GM12801 (cell line): ENCODE results near the gene STRA6.

Experiments used
- TF ChIP-seq, protein P1 (sequence below): IDR thresholded peaks from one replicate; pipeline ENCODE4 v1.5.1; 2011; ENCODE audit warnings: control low read depth; ENCODE audit not compliant: insufficient read length; ENCODE audit errors: extremely low read depth

Gene STRA6

GRCh38 chr15:74184582-74185091 lies 17.9 kb downstream of the STRA6 start:
- TF ChIP-seq, protein P1, sequence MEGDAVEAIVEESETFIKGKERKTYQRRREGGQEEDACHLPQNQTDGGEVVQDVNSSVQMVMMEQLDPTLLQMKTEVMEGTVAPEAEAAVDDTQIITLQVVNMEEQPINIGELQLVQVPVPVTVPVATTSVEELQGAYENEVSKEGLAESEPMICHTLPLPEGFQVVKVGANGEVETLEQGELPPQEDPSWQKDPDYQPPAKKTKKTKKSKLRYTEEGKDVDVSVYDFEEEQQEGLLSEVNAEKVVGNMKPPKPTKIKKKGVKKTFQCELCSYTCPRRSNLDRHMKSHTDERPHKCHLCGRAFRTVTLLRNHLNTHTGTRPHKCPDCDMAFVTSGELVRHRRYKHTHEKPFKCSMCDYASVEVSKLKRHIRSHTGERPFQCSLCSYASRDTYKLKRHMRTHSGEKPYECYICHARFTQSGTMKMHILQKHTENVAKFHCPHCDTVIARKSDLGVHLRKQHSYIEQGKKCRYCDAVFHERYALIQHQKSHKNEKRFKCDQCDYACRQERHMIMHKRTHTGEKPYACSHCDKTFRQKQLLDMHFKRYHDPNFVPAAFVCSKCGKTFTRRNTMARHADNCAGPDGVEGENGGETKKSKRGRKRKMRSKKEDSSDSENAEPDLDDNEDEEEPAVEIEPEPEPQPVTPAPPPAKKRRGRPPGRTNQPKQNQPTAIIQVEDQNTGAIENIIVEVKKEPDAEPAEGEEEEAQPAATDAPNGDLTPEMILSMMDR: no peak

DNA sequence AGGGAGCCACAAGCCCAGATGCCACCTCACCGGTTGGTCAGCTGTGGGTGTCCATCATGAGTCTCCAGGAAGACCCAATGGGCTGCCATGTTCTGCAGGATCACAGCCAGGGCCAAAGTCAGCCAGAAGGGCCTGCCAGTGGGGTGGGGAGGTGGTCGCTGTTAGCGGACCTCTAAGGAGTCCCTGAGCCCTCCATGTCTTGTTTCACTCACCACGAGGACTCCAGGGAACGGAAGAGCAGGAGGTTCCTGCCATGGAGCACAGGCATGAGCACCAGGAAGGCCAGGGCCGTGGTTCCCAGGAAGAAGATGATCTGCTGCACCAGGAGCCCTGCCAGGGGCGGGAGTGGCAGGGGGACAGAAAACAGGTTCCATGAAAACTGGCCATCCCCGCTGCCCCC lies 20.5 kb downstream of the STRA6 start:
- TF ChIP-seq, protein P1: no peak

- TF ChIP-seq, protein P1: no peak
Measured at GRCh38 chr15:74180881-74181602, 21.5 kb downstream of the STRA6 start.

GRCh38 chr15:74179983-74180880 lies 22.4 kb downstream of the STRA6 start:
- TF ChIP-seq, protein P1: no peak

GRCh38 chr15:74179101-74179841 lies 23.3 kb downstream of the STRA6 start:
- TF ChIP-seq, protein P1: no peak

DNA sequence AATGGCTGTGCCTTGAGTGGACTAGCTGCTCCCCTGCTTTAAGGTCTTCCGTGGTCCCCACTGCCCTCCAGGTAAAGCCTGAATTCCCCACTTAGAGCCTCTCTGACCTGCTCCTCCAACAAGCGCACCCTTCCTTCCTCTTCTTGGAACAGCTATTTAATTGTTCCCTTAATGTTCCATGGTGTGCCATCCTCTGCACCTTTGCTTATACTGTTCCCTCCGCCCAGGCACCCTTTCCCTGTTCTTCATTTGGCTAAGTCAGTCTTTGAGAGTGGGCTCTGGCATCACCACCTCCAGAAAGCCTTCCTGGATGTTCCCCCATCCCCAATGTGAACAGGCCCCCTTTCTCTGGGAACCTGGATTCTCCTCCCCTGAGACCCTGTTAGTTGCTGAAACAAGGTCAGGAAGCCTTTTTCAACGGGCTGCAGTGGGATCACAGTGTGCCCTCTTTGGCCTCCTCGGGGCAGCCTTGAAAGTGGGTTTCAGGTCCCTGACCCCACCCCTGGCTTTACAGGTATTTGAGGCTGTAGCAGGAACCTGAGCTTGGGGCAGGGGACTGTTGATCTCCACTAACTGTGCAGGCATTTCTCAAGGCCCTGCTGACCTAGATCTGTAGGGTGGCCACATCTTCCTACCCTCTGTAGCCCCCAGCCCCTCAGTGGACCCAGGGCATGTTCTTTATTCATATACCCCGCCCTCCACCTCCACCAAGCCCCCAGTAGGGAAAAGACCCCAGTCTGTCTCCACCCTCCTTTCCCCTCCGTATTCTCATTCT lies 24.1 kb downstream of the STRA6 start:
- TF ChIP-seq, protein P1: no peak
